Erythroblast (primary cell): Measurements from ENCODE around the gene ADAMTS20.

Experiments used
- DNase-seq, 2 experiments: peaks; one replicate each; lab custom pipeline; 2025; lab: John Stamatoyannopoulos, UW
- GATA1 ChIP-seq: IDR thresholded peaks from 2 replicates; pipeline ENCODE4 v1.6.1; 2011; ENCODE audit warnings: low read depth, mild to moderate bottlenecking, control low read depth, low read length, moderate library complexity
- POLR2A ChIP-seq: IDR thresholded peaks from 2 replicates; pipeline ENCODE4 v1.6.1; 2011; ENCODE audit warnings: mild to moderate bottlenecking, low read length

ADAMTS20 gene

DNA sequence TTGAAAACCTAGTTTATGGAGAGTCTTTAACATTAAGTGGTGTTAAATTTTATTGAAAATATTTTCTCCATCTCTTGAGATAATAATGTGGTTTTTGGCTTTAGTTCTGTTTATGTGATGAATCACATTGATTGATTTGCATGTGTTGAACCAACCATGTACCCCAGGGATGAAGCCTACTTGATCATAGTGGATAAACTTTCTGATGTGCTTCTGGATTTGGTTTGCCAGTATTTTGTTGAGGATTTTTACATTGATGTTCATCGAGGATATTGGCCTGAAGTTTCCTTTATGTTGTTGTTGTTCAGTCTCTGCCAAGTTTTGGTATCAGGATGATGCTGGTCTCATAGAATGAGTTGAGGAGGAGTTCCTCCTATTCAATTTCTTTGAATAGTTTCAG is 222.6 kb downstream of the ADAMTS20 start:
- no peak for DNase-seq
- TF ChIP-seq GATA1 (no peak), POLR2A (no peak)

DNA sequence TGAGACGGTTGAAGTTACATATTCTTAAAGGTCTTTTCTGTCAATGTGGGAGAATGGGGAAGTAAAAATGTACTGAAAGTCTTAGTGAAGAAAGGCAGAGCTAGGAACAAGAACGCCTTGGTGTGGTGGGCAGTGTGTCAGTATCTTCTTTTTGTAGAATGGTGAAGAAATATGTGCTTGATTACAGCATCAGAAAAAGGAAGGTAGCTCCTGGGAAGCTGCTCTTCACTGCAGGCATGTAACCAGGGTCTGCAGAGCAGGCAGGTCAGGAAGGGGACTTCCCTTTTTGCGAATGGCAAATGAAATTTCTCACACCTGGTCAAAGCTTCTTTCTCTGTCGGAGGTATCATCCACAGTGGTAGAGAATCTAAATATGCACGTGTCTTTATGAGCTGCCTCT is 226.2 kb downstream of the ADAMTS20 start:
- no peak for DNase-seq
- TF ChIP-seq POLR2A (no peak), GATA1 (no peak)

DNA sequence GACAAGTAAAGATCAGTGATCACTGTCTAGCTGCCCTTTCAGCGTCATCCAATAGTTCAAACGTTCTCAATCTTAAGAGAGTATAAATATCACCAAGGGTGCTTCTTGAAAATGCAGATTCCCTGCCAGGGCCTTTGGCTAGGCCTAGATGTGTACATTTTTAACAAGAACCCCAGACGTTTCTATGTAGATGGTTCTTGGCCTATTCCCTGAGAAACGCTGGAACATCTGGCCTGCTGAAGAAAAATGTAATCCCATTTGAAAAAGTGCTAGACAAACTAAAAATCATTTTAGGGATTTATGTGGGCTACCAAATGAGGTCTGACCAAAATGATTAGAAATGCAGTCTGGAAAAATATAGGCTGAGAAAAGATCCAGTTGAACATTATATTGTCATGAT is 231.7 kb downstream of the ADAMTS20 start:
- TF ChIP-seq POLR2A (no peak), GATA1 (no peak)

DNA sequence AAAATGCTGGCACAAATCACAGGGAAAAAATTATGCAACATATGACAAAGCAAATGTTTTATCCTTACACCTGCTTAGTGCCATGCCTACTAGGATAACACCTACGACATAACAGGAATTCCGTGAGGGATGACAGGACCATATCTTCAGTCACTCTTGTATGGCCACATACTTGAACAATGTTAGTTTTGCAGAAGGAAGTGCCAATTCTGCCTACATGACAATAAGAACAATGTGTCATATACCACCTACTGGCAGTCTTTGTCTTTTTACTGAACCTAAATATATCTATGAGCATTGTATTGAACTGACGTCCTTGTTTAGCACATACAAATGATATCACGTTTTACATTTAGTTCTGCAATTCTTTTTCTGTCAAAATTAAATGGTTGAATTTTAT is 234.0 kb downstream of the ADAMTS20 start:
- DNase-seq = no peak
- TF ChIP-seq POLR2A (no peak), GATA1 (no peak)

More for the DNA sequence above, 231.7 kb downstream of the ADAMTS20 start:
- no peak for DNase-seq

DNA sequence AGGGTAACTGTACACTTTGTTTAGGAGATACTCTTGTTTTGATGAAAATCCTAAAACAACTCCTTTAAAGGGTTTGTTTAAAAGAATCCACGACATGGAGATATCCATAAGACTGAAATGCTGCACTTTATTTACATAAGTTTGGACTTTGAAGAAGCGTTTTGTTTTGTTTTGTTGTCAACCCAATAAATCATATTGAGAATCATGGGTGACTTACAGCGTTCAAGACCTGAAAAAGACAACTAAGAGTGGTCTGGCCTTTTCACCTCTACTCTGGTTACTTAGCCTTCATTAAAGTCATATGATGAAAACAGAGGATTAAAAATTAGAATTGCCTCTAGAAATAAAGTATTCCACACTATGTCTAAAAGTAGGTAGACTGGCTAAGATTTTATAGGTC is 234.8 kb downstream of the ADAMTS20 start:
- DNase-seq = no peak
- TF ChIP-seq GATA1 = no peak
- no peak for TF ChIP-seq POLR2A

DNA sequence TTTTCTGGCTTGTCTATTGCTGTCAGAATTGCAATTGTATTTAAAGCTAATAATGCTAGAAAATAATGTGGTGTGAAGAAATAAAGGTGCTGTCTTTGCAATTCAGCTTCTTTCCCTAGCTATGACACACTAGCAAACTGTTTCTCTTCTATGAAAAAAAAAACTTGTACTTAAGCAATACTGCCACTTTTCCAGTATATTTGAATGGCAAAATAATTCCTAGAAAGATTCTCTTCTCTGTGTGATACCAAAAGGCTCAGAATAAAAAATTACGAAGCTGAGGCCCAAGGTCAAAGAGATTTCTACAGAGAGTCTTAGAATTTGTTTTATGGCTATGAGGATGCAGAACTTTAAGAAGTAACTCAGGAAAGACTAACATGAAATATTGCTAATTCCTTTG is 235.5 kb downstream of the ADAMTS20 start:
- TF ChIP-seq POLR2A (no peak), GATA1 (no peak)
- DNase-seq = no peak

DNA sequence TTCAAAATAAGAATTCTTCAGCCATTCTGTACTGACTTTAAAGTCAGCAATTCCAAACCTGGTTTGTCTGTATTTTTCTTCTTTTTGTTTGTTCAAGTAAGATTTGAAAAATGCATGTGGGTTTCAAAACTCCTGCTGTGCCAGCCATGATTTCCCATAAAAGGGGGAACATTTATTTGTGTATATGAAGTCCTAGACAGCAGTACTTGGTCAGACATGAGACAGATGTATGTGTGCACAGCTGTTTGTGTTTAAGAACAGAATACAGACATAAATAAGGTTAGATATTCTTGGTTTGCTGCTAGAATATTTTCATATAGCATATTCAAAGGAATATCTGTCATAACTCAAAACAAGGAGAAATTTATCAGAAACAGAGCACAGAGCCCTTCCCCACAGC is 236.0 kb downstream of the ADAMTS20 start:
- no peak for DNase-seq
- no peak for TF ChIP-seq GATA1
- no peak for TF ChIP-seq POLR2A

DNA sequence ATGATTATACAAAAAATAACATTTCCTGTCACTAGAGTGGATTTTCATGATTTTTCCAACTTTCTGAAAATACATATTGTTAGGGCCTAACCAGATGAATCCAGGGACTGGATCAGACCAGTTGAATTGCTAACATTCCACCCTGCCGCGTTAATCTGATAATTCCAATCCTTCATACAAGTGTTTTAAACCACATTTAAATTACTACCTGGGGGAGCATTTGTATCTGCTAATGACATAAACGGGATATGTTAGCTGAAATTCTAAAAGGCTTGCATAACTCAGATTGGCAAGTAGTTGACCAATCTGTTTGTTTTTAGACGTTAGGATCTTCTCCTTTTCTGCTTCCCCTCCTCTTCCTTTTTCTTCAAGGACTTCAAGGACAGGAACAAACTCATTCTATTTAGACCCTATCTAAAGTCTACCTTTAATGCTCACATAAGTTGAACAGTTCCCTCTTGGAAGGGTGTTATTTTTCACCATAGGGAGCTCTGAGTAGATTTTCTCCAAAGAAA is 239.0 kb downstream of the ADAMTS20 start:
- DNase-seq = no peak
- no peak for TF ChIP-seq POLR2A
- no peak for TF ChIP-seq GATA1

DNA sequence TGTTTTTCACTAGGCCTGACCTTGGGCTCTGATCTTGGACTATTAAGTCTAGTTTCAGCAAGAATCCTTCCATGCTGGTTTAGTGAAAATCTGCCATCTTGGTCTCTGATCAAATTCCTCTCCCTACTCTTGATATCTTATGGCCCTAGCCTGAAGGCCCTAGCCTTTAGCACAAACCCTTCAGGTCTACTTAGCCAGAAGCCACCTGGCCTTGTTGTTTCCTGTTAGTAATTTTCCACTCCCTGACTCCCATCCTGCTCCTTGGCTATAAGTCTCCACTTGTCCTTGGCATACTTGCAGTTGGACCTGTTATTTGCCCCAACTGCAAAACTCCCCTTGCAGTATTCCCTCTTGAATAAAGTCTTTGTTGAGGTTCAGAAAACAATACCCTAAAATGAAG is 241.4 kb downstream of the ADAMTS20 start:
- TF ChIP-seq GATA1 (no peak), POLR2A (no peak)
- DNase-seq = no peak

DNA sequence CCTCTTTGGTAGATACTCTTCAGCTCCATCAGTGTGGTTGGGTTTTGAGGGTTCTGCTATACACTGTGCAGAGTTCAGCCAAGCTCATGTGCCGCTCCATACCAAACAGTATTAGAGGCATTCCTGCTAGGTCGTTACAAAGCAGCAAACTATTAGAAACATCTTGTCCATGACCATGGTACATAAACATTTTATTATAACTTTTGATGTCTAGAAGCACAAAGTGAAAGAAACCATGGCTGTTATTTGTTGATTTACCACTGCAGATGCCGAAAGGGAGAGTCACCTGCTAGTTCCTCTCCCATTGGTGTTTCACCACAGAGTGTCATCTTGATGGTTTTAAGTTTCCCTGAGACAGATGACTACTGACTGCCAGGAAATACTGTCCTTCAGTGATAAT is 242.0 kb downstream of the ADAMTS20 start:
- DNase-seq = no peak
- no peak for TF ChIP-seq POLR2A
- TF ChIP-seq GATA1 = no peak

DNA sequence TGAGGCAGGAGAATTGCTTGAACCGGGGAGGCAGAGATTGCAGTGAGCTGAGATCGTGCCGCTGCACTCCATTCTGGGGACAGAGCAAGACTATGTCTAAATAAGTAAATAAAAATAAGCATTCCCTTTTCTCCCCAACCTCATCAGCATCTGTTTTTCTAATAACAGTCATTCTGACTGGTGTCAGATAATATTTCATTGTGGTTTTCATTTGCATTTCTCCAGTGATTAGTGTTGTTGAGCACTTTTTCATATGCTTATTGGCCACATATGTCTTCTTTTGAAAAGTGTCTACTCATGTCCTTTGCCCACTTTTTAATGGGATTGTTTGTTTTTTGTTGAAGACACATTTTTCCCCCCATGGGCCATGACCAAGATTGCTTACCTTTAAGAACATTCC is 243.2 kb downstream of the ADAMTS20 start:
- no peak for DNase-seq
- TF ChIP-seq POLR2A (no peak), GATA1 (no peak)

DNA sequence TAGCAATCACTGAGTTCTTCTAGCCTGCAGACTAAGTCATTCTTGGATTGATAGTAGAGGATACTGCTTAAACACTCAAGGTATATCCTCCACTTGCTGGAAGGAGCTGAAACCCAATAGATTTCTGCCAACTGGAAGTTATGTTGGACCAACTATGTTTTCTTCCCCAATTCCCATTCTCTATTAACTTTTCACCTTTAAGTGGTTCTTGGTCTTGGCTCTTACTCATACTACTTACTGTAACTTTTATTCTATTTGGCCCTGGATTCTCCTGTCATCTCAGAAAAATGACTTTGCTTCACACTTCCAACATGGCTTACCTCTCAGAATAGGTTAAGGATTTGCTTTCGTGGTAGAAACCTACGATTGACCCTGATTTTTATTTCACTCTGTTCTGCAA is 244.9 kb downstream of the ADAMTS20 start:
- no peak for TF ChIP-seq GATA1
- no peak for TF ChIP-seq POLR2A
- DNase-seq = no peak

DNA sequence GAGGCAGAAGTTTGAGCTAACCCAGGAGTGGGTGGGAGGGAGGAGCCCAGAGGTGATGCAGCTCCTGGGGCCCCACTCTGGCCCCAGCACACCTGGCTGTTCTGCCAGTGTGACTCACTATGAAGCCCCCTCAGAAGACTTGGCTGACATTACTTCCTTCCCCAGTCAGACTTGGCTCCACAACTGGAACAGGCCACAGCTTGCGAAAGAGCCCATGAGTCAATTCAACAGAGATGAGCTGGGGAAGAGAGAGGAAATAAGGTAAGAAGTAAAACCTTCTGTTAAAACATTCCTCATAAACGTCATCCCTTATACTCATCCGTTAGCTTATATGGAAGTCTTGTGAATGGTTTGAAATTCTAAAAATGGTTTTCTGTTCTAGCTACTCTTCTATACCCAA is 245.9 kb downstream of the ADAMTS20 start:
- TF ChIP-seq GATA1 = no peak
- no peak for TF ChIP-seq POLR2A
- no peak for DNase-seq

DNA sequence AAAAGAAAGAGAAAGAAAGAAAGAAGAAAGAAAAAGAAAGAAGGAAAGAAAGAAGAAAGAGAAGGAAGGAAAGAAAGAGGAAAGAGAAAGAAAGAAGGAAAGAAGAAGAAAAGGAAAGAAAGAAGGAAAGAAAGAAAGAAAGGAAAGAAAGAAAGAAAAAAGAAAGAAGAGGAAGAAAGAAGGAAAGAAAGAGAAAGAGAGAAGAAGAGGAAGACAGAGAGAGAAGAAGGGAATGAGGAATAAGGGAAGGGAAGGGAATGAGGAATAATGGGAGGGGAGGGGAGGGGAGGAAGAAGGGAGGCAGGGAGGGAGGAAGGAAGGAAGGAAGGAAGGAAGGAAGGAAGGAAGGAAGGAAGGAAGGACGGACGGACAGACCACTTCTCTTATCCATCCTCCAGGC is 246.9 kb downstream of the ADAMTS20 start:
- TF ChIP-seq POLR2A (no peak), GATA1 (no peak)
- no peak for DNase-seq
